GM21825 (cell line): Measurements from ENCODE around the gene GPR42.

Experiments
- ATAC-seq: cut with Tn5 transposase; IDR thresholded peaks from one replicate; pipeline ENCODE4 v1.9.1; 2021; ENCODE audit warnings: mild to moderate bottlenecking, moderate library complexity; ENCODE audit not compliant: unreplicated experiment

Gene GPR42

GRCh38 chr19:35417713-35418534 is 47.1 kb downstream of the GPR42 start:
- ATAC-seq, result no peak

DNA sequence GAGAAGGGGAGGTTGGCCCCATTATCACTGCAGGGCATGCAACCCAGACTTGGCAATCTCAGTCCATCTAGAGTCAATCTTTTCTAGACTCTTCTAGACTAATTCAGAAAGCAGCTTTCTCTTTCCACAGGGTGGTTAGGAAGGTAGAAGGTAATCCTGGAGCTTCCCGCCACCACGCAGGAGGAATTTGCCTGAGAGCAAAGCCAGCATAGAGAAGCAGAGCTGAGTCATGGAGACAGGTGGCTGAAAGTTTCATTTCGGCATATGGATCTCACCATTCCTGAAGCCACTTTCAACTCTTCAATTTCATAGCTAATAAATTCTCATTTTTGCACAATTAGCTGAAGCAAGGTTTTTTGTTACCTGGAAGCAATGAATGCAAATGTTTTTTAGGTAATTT is 48.2 kb downstream of the GPR42 start:
- ATAC-seq, result no peak

DNA sequence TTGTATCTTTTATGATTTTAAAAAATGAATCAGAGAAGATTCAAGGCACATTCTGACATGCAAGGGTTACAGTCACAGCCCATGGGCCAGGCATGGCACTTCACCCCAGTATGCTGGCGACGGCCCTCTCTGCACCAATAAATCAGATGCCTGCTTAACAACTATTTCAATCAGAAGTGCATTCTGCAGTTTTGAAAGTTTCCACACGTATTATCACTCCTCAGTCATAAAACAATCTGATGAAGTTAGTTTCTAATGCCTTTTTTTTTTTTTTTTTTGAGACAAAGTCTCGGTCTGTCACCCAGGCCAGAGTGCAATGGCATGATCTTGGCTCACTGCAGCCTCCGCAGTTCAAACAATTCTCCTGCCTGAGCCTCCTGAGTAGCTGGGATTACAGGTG is 48.9 kb downstream of the GPR42 start:
- ATAC-seq, result no peak

GRCh38 chr19:35421362-35421761 is 50.5 kb downstream of the GPR42 start:
- ATAC-seq, result no peak
